HG02852 (cell line): Measurements from ENCODE around the gene MRAP2.

Experiments used
- ATAC-seq: cut with Tn5 transposase; IDR thresholded peaks from one replicate; pipeline ENCODE4 v1.9.1; 2021; ENCODE audit warnings: mild to moderate bottlenecking, moderate library complexity; ENCODE audit not compliant: unreplicated experiment

The MRAP2 gene

DNA sequence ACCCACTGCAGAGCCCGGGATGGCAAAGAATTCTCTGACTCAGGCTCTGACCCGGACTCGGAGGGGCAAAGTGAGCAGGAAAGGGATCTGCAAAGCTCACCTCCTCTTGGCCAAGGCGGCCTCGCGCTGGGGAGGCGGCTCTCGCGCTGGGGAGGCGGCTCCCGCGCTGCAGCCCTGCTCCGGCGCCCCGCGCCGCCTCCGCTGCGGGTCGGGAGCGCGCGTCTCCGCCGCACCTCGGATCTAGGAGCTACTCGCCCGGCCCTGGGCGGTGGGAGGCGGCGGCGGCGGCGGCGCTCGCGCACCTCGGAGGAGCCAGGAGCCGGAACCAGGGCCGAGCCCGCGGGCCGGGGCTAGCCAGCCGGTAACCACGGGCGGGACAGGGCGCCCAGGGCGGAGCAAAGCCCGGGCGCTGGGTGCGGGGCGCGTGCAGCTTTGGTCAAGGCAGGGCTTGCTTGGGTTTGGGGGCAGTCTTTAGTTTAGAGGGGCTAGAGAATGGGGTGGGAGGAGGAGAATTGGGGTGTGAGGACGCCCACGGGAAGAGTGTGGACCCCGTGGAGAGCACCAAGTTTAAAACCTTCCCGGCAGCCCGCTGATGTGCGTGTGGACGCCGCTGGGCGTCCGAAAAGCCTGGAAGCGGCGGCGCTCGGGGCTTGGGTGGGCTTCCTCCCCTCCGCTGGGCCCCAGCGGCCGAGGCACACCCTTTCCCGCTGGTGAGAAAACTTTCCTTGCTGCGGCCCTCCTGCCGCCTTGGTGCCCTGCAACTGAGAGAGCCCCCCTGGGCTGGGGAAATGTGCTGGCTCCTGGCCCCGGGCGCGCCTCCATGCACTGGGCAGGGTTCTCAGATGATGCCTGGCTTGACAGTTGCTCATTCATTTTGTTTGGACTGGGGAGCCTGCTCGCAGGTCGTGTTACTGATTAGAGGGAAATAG is at the start of gene MRAP2:
Gene MRAP2, plus strand, starts transcription at position 250 of the 929 bp plus-strand sequence. CDS start 21,547 bp downstream, outside the sequence.
- peak; percentile 50 for ATAC-seq

DNA sequence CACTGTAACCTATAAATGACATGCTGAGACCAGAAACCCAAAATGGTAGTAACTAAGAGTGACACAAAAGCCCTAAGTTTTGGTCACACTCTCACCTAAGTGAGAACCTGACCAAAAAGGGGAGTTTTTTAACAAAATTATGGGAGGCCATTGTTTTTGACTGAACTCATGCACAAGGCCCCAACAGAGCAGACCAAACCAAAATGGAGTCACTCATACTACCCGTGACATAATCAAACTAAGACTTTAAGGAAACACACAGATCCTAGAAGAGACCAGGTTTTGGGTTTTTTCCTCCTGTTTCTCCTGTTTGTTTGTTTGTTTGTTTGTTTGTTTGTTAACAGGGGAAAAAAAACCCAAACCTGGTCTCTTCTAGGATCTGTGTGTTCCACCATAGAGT is 49.2 kb upstream of the MRAP2 start:
- no peak for ATAC-seq

DNA sequence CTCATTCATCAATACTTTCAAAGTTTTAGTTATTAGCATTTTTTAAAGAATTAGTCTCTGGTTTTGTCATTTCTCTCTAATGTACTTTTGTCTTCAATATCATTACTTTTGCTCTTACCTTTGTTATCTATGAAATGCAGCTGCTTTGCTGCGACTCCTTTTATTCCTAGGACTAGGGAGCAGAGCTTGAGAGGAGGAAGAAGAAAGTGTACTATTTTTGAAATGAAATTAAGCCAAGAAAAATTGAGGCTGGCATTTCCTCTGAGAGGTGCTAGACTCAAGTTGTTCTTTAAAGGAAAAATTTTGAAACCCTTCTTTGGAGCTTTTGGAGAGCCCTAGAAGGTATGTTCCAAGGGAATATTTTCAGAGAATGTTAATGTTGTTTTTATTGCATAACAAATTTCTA is 48.3 kb upstream of the MRAP2 start:
- ATAC-seq: no peak

DNA sequence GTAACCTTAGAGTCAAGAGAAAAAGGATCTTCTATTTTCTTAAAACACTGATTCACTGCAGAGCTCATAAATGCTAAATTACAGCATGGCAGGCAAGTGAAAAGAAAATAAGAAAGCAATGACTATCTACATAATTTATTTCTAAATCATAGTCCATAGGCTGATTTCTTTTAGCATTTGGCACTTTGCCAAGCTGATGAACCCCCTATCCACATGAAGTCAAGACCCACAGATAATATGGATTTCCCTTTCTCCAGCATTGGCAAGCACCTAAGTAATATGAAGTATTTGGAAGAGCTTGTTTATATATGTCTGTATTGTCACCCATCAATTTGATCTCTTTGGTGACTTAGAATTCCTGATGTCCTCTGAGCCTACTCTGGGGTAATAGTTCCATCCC is 47.9 kb upstream of the MRAP2 start:
- no peak for ATAC-seq

GRCh38 chr6:83998021-83998584 is 35.5 kb upstream of the MRAP2 start:
- no peak for ATAC-seq

DNA sequence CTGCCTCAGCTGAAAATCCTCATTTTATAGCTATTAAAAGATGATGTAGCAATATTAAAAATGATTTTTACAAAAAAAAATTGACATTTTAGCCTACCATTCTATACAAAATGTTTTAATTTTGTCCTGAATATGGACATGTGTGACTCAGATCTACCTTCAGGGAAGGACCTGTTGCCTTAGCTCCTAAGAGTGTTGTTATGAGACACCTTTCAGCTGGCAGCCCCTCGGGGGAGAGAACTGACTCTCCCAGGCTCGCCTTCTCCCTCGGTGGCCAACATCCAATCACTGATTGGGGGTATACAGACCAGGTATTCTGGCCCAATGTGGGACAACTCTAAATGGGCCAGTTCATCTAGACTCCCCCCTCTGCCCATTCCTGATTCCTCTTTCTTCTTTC is 32.5 kb upstream of the MRAP2 start:
- ATAC-seq: no peak

DNA sequence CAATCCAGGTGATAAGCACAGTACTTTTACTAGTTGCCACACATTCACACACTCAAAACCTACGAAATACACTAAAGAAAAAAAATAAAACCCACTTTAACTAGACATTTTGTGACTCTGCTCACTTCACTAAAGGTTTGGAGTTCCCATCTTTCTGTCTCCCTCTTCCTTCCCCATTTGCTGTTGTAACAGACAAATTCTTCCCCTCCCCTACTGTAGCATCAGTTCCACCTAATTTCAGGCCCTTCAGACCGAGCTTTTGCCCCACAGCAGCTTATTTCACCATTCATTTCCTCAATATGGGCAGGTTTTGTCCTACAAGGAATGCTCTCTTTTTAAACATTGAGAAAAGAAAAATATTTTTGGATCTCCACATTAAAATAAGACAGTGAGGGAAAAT is 31.3 kb upstream of the MRAP2 start:
- no peak for ATAC-seq

- ATAC-seq: no peak
Measured at GRCh38 chr6:84003131-84003530, 30.4 kb upstream of the MRAP2 start.

DNA sequence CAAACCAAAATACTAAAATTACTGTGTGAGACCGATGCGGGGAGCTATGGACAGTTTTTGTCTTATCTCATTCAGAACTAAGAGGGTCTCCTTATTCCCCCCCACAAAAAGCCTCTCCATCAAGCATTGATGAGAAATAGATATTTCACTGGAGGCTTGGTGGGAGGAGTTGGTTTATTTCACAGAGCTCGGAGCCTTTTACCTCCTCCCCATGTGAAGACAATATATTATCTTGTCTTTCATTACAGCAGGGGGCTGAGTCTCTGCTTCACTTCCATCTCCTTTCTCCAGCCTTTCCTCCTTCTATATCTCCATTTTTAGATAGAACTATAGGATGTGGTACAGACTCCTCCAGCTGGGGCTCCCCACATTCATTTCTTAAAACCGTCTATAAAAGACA is 29.9 kb upstream of the MRAP2 start:
- ATAC-seq: no peak

DNA sequence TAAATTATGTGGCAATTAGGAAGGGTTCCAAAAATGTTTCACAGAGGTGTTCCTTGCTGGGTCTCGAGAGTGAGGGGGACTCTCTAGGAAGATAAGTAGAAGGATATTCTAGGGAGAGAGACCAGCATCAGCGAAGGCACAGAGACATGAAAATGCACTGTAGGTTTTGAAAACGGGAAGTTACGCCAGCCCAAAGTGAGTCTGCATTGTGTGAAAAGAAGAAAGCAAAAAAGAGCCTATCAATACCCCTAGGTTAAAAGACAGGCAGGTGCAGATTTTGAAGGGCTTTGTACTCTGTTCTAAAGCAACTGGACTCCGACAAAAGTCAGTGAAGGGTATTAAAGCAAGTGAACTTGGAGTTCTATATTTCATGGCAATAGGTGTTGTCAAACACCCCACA is 25.7 kb upstream of the MRAP2 start:
- no peak for ATAC-seq

DNA sequence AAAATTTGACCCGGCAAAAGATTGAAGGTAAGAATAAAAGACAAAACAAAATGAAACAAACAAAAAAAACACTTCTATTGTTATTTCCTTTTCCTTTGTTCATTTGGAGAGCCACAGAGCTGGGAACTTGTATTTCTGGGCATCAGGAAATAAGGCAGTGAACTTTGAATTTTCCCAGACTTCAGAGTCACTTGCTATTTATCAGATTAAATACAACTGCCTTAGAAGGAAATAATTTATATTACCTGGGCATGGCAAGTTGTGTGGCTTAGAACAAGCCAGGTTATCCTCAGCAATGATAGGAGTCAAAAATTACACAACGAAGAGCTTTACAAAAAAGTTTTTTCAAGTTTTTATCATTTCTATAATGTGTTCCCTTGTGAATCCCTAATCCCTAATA is 20.2 kb upstream of the MRAP2 start:
- no peak for ATAC-seq

DNA sequence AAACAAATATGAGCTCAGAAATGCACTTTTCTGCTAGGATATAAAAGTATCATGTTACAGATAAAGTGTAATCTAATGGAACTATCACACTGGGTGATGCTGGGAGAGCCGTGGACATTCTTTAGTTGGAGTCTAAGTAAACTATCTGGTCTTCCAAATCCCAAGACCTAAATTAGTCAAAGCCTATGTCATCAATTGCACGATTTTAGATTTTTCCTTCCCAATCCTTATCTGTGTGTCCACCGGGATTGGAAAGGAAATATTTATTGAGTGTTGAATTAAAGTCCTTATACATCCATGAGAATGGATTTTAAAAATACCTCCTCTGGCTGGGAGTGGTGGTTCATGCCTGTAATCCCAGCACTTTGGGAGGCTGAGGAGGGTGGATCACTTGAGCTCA is 19.6 kb upstream of the MRAP2 start:
- no peak for ATAC-seq

- ATAC-seq: no peak
Measured at GRCh38 chr6:84016029-84016428, 17.5 kb upstream of the MRAP2 start.

GRCh38 chr6:84017709-84018452 is 15.7 kb upstream of the MRAP2 start:
- ATAC-seq: peak; percentile 86

DNA sequence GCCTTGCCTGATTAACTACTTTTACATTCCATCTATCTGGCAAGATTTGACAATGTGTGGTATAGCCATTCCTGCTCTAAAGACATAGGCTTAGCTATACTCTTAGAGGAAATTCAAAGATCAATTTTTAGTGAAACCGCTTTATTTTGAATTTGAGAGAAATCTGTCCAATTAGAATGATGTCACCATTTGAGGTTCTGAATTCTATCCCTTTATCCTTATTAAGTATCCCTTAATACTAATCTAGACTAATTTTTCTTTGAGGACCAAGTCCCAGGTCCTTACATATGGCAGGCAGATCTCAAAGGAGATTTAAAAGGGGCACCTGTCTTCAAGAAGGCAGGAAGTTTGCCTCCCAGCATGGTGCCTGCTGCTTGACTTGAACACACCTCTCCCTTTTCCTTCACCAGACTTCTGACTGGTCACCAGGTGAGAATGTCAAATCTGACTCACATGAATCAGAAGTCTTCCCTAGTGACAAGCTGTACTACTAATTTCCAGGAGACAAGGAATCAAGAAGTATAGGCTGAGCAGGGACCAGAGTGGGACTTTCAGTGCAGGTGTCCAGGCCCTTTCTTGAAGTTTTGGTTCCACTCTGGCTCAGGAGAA is 15.0 kb upstream of the MRAP2 start:
- ATAC-seq: no peak

- ATAC-seq: no peak
Measured at GRCh38 chr6:84019141-84019841, 14.3 kb upstream of the MRAP2 start.

DNA sequence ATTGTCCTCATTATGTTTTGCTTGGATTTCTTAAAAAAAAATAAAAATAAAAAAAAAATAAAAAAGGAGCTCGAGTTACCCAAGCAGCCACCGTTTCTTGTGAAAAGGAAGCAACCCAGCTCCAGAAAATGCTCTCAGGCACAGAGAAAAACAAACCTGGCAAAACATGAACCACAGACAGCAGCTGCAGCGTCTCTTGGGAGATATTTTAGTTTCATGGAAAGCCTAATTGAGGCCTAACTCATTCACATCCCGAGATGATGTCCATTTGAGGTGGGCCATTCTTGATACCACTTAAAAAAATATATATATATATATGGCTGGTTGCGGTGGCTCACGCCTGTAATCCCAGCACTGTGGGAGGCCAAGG is 13.7 kb upstream of the MRAP2 start:
- no peak for ATAC-seq

DNA sequence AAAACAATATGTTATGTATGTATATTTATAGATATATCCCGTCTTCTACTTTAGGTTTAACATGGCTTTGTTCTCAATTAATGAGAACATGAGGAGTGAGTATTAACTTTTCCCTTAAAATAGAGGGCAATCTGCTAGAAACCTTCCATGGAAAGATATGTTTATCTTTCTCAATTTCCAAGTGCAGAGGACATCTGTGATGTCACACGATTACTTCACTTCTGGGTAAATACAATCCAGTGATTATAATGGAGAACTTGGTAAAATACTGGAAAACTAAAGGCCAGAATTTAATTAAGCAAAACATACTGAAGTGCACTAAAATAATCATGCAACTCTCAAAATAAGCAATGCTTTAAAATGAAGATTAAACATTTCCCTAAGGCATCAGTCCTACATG is 11.9 kb upstream of the MRAP2 start:
- ATAC-seq: no peak

DNA sequence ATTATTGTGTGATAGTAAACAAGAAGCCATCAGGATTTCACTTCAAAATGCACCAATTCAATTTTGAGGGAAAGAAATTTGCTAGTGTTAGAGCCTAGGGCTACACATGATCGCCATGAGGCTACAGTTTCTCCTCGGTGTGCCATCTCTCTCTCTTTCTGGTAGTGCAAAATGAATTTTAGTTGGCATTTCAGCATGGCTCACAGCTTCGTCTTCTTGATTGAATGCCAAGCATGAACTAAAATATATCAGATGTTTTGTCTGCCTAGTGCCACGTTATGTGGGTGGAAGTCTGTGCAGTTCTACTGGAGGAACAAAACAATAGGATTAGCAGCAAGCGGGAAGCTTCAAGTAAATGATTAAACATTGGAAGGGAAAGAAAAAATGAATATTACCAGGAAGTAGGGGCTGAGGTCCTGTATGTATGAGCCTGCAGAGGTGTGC is 6.8 kb upstream of the MRAP2 start:
- ATAC-seq: no peak

- no peak for ATAC-seq
Measured at GRCh38 chr6:84027340-84028181, 6.0 kb upstream of the MRAP2 start.
